ENCODE measurements around the gene BIN1.

BIN1 gene

GRCh38 chr2:127047716-127048617, 59.0 kb downstream of the BIN1 start:
- DNase-seq (ENCODE audit: low read depth): no peak
- no peak for TF ChIP-seq CTCF (IDR thresholded peaks at IDR 0.05; ENCODE audit: control insufficient read depth, extremely low read depth, insufficient read depth)

GRCh38 chr2:127047054-127047453, 59.9 kb downstream of the BIN1 start:
- H3K4me3 ChIP-seq (ENCODE audit: low read depth, low read length): no peak overlapping the region
- no peak for DNase-seq (ENCODE audit: low read depth)
- TF ChIP-seq CTCF (IDR thresholded peaks at IDR 0.05; ENCODE audit: control insufficient read depth, extremely low read depth, insufficient read depth): no peak

More at GRCh38 chr2:127047716-127048617, 59.0 kb downstream of the BIN1 start:
- no peak overlapping the region for H3K4me3 ChIP-seq (ENCODE audit: low read depth, low read length)

GRCh38 chr2:127046579-127046978, 60.4 kb downstream of the BIN1 start:
- no peak overlapping the region for H3K4me3 ChIP-seq (ENCODE audit: low read depth, low read length)
- no peak for DNase-seq (ENCODE audit: low read depth)
- TF ChIP-seq CTCF (IDR thresholded peaks at IDR 0.05; ENCODE audit: control insufficient read depth, extremely low read depth, insufficient read depth): no peak

- no peak for DNase-seq (ENCODE audit: low read depth)
- no peak overlapping the region for H3K4me3 ChIP-seq (ENCODE audit: low read depth, low read length)
- TF ChIP-seq CTCF (IDR thresholded peaks at IDR 0.05; ENCODE audit: control insufficient read depth, extremely low read depth, insufficient read depth): no peak
These were observed 61.0 kb downstream of the BIN1 start for GRCh38 chr2:127045792-127046501.

GRCh38 chr2:127044977-127045661, 61.8 kb downstream of the BIN1 start:
- no peak for TF ChIP-seq CTCF (IDR thresholded peaks at IDR 0.05; ENCODE audit: control insufficient read depth, extremely low read depth, insufficient read depth)
- DNase-seq (ENCODE audit: low read depth): no peak
- H3K4me3 ChIP-seq (ENCODE audit: low read depth, low read length): no peak overlapping the region

GRCh38 chr2:127044165-127044718, 62.7 kb downstream of the BIN1 start:
- no peak for DNase-seq (ENCODE audit: low read depth)
- no peak overlapping the region for H3K4me3 ChIP-seq (ENCODE audit: low read depth, low read length)
- no peak for TF ChIP-seq CTCF (IDR thresholded peaks at IDR 0.05; ENCODE audit: control insufficient read depth, extremely low read depth, insufficient read depth)

Data from LNCaP clone FGC (cell line).